Mammary epithelial cell (primary cell): ENCODE measurements around the gene RPTOR.

Experiments used
- CTCF ChIP-seq, 2 donors: IDR thresholded peaks in 1 of 2; conservative IDR thresholded peaks in 1 of 2; 2 replicates each; pipeline ENCODE4 v1.5.1; 2011 to 2012; ENCODE audit warnings: inconsistent platforms in 2 of 2, low read length in 2 of 2, mild to moderate bottlenecking in 2 of 2, control low read depth in 1 of 2, low read depth in 1 of 2; ENCODE audit not compliant: insufficient read depth in 1 of 2; ENCODE audit errors: extremely low read depth in 1 of 2
- EZH2 ChIP-seq: IDR thresholded peaks from 2 replicates; pipeline ENCODE4 v1.6.1; 2012; ENCODE audit warnings: low read length, inconsistent platforms, borderline replicate concordance

GRCh38 chr17:80774643-80775281 lies 230.1 kb downstream of the RPTOR start:
- TF ChIP-seq EZH2, result no peak
- TF ChIP-seq CTCF (conservative IDR thresholded peaks at IDR 0.05 in 1 of 2, IDR thresholded peaks at IDR 0.05 in 1 of 2; ENCODE audit: extremely low read depth in 1 of 2, insufficient read depth in 1 of 2, low read depth in 1 of 2, low read length in 2 of 2), result no peak
